Neural cell (in vitro differentiated cells): Measurements from ENCODE around the gene GINS3. TPM values are rescaled to one million over a fixed set of nuclear protein-coding genes. Genes with fewer than 3 reads are reported as not detected.
A peak's percentile ranks its signal among the peaks of the same experiment; 100 is the strongest.

Source experiments
- H2AFZ ChIP-seq: fragments of 200-600, 300-800 bp; sonication (generic), shearing (Covaris generic); 2 replicates; pipeline ENCODE4 v1.6.0; 2014; ENCODE audit warnings: low read depth, mild to moderate bottlenecking, antibody characterized with exemption, low read length, moderate library complexity
- H3F3A ChIP-seq: fragments of 200-600 bp; shearing (Covaris generic); 2 replicates; pipeline ENCODE4 v1.6.1; 2016; ENCODE audit warnings: mild to moderate bottlenecking, moderate library complexity, mixed read lengths, antibody characterized with exemption, low read length; ENCODE audit not compliant: insufficient read depth, poor library complexity, severe bottlenecking
- H3K27ac ChIP-seq: fragments of 200-600, 300-800 bp; sonication (generic), shearing (Covaris generic); 2 replicates; pipeline ENCODE4 v1.5.1; 2014; ENCODE audit warnings: mild to moderate bottlenecking, low read length, moderate library complexity
- H3K27me3 ChIP-seq: fragments of 300-800, 200-600 bp; sonication (generic), shearing (Covaris generic); 2 replicates; pipeline ENCODE4 v1.6.0; 2014; ENCODE audit warnings: mild to moderate bottlenecking, low read depth, low read length, moderate library complexity; ENCODE audit not compliant: insufficient read depth
- H3K36me3 ChIP-seq: fragments of 300-800, 200-600 bp; sonication (generic), shearing (Covaris generic); 2 replicates; pipeline ENCODE4 v1.5.1; 2014; ENCODE audit warnings: mild to moderate bottlenecking, antibody characterized with exemption, low read length, moderate library complexity; ENCODE audit not compliant: insufficient read depth
- H3K4me2 ChIP-seq: fragments of 300-800, 200-600 bp; sonication (generic), shearing (Covaris generic); 2 replicates; pipeline ENCODE4 v1.6.0; 2014; ENCODE audit warnings: mild to moderate bottlenecking, low read length
- H3K4me3 ChIP-seq: fragments of 300-800, 200-600 bp; sonication (generic), shearing (Covaris generic); 2 replicates; pipeline ENCODE4 v1.5.1; 2014; ENCODE audit warnings: mild to moderate bottlenecking, low read length, moderate library complexity
- H3K79me2 ChIP-seq: fragments of 200-600 bp; shearing (Covaris generic); replicated peaks from 2 replicates; pipeline ENCODE4 v1.6.0; 2014; ENCODE audit warnings: mild to moderate bottlenecking, low read length, moderate library complexity; ENCODE audit not compliant: insufficient read depth
- H3K9ac ChIP-seq: fragments of 300-800, 200-600 bp; sonication (generic), shearing (Covaris generic); 2 replicates; pipeline ENCODE4 v1.6.1; 2016; ENCODE audit warnings: mild to moderate bottlenecking, low read length, mixed read lengths
- H3K9me2 ChIP-seq: fragments of 200-600 bp; shearing (Covaris generic); 2 replicates; pipeline ENCODE4 v1.6.1; 2016; ENCODE audit warnings: mild to moderate bottlenecking, low read length, mixed read lengths; ENCODE audit not compliant: insufficient read depth
- H3K9me3 ChIP-seq: fragments of 200-600, 300-800 bp; sonication (generic), shearing (Covaris generic); 2 replicates; pipeline ENCODE4 v1.6.1; 2016; ENCODE audit warnings: mild to moderate bottlenecking, mixed run types, low read length, moderate library complexity, mixed read lengths
- H4K20me1 ChIP-seq: fragments of 200-600 bp; shearing (Covaris generic); 2 replicates; pipeline ENCODE4 v1.6.1; 2016; ENCODE audit warnings: mild to moderate bottlenecking, mixed run types; ENCODE audit not compliant: insufficient read depth
- CTCF ChIP-seq: fragments of 450-650 bp; IDR thresholded peaks from 2 replicates; pipeline ENCODE4 v1.5.1; 2014; ENCODE audit warnings: antibody characterized with exemption, mild to moderate bottlenecking, moderate library complexity; ENCODE audit not compliant: poor library complexity, severe bottlenecking
- EP300 ChIP-seq: fragments of 450-650 bp; conservative IDR thresholded peaks from 2 replicates; pipeline ENCODE4 v1.6.1; 2014; ENCODE audit warnings: antibody characterized with exemption, mild to moderate bottlenecking, moderate library complexity; ENCODE audit not compliant: poor library complexity, severe bottlenecking
- EZH2 ChIP-seq: fragments of 200-600, 300-800 bp; shearing (Covaris generic), sonication (generic); IDR thresholded peaks from 2 replicates; pipeline ENCODE4 v1.6.1; 2014; ENCODE audit warnings: antibody characterized with exemption, low read length, borderline replicate concordance, mild to moderate bottlenecking; ENCODE audit not compliant: insufficient read depth, poor library complexity, severe bottlenecking
- MXI1 ChIP-seq: fragments of 450-650 bp; conservative IDR thresholded peaks from 2 replicates; pipeline ENCODE4 v1.6.1; 2014; ENCODE audit warnings: antibody characterized with exemption, mild to moderate bottlenecking; ENCODE audit not compliant: poor library complexity, severe bottlenecking
- POLR2AphosphoS5 ChIP-seq: IDR thresholded peaks from 2 replicates; pipeline ENCODE4 v1.6.1; 2012
- RAD21 ChIP-seq: fragments of 450-650 bp; conservative IDR thresholded peaks from 2 replicates; pipeline ENCODE4 v1.6.1; 2014; ENCODE audit warnings: antibody characterized with exemption, mild to moderate bottlenecking, moderate library complexity
- REST ChIP-seq: IDR thresholded peaks from 2 replicates; pipeline ENCODE4 v1.6.1; 2012; ENCODE audit warnings: borderline replicate concordance
- SMC3 ChIP-seq: fragments of 450-650 bp; conservative IDR thresholded peaks from 2 replicates; pipeline ENCODE4 v1.6.1; 2014; ENCODE audit warnings: antibody characterized with exemption, mild to moderate bottlenecking, moderate library complexity; ENCODE audit not compliant: poor library complexity
- TAF1 ChIP-seq: IDR thresholded peaks from 2 replicates; pipeline ENCODE4 v1.6.1; 2012; ENCODE audit warnings: low read depth
- polyA plus RNA-seq: library from polyadenylated mRNA; depleted of rRNA; stranded (reverse); fragments of >200 nt; gene quantifications from 2 replicates; pipeline ENCODE4 v1.2.3, GENCODE V29; 2014

GINS3 gene
- polyA plus RNA-seq, 1 donor from 2014 or later = 4.3 TPM

GRCh38 chr16:58345574-58346354 lies 46.5 kb upstream of the GINS3 start:
- no peak overlapping the region for H3K27ac ChIP-seq
- H3K27me3 ChIP-seq = no peaks in the 10 kb centered on the region
- no peaks in the 10 kb centered on the region for H3K9me2 ChIP-seq

GRCh38 chr16:58346831-58347371 lies 45.4 kb upstream of the GINS3 start:
- Histone ChIP-seq H4K20me1 (no peaks in the 10 kb centered on the region), H3K4me3 (no peak overlapping the region), H3K27me3 (no peaks in the 10 kb centered on the region), H3K27ac (no peak overlapping the region), H3K4me2 (no peak overlapping the region), H3K9me2 (no peaks in the 10 kb centered on the region), H3K79me2 (no peaks in the 10 kb centered on the region), H3K9me3 (no peaks in the 10 kb centered on the region), H3K9ac (no peak overlapping the region), H3F3A (no peaks in the 10 kb centered on the region), H3K36me3 (no peaks in the 10 kb centered on the region), H2AFZ (no peak overlapping the region)
- TF ChIP-seq POLR2AphosphoS5 (no peak), TAF1 (no peak), REST (no peak)

More at GRCh38 chr16:58345574-58346354, 46.5 kb upstream of the GINS3 start:
- Histone ChIP-seq H3K79me2 (no peaks in the 10 kb centered on the region), H3K4me3 (no peak overlapping the region), H3K36me3 (no peaks in the 10 kb centered on the region), H3K4me2 (no peak overlapping the region), H4K20me1 (no peaks in the 10 kb centered on the region), H2AFZ (no peak overlapping the region), H3K9ac (no peak overlapping the region), H3K9me3 (no peaks in the 10 kb centered on the region), H3F3A (no peaks in the 10 kb centered on the region)
- TF ChIP-seq EZH2 (no peak), MXI1 (no peak), CTCF (peak; percentile 57), RAD21 (peak; percentile 42), EP300 (no peak), SMC3 (peak; percentile 38)
